HG03196 (cell line): ENCODE data around the gene ATP6V0E1.
"Not testable (repeated sequence)": the region's sequence is repeated elsewhere in the genome, so short reads cannot be mapped to it uniquely, and the experiment has no call there.

ENCODE experiments used
- ATAC-seq: cut with Tn5 transposase; IDR thresholded peaks from one replicate; pipeline ENCODE4 v1.9.1; 2021; ENCODE audit not compliant: unreplicated experiment

The ATP6V0E1 gene

GRCh38 chr5:173001229-173001841 lies 17.8 kb downstream of the ATP6V0E1 start:
- peak; percentile 84 for ATAC-seq

- ATAC-seq = no peak
Observed at GRCh38 chr5:173003360-173003759, 19.8 kb downstream of the ATP6V0E1 start.

- no peak for ATAC-seq
Observed at GRCh38 chr5:173004013-173004412, 20.4 kb downstream of the ATP6V0E1 start.

- no peak for ATAC-seq
Observed at GRCh38 chr5:173004447-173004846, 20.9 kb downstream of the ATP6V0E1 start.

GRCh38 chr5:173010021-173010420 lies 26.4 kb downstream of the ATP6V0E1 start:
- ATAC-seq = no peak

GRCh38 chr5:173010547-173011464 lies 27.2 kb downstream of the ATP6V0E1 start:
- no peak for ATAC-seq

- no peak for ATAC-seq
Observed at GRCh38 chr5:173011566-173011965, 28.0 kb downstream of the ATP6V0E1 start.

- ATAC-seq = no peak
Observed at GRCh38 chr5:173012882-173013281, 29.3 kb downstream of the ATP6V0E1 start.

GRCh38 chr5:173014671-173015070 lies 31.1 kb downstream of the ATP6V0E1 start:
- no peak for ATAC-seq

GRCh38 chr5:173015192-173015591 lies 31.6 kb downstream of the ATP6V0E1 start:
- no peak for ATAC-seq

GRCh38 chr5:173015598-173016455 lies 32.3 kb downstream of the ATP6V0E1 start:
- ATAC-seq = no peak

GRCh38 chr5:173016598-173017046 lies 33.1 kb downstream of the ATP6V0E1 start:
- ATAC-seq = no peak

- not testable (repeated sequence) for ATAC-seq
Observed at GRCh38 chr5:173017087-173017486, 33.5 kb downstream of the ATP6V0E1 start.

- no peak for ATAC-seq
Observed at GRCh38 chr5:173018358-173018757, 34.8 kb downstream of the ATP6V0E1 start.

GRCh38 chr5:173020154-173020581 lies 36.6 kb downstream of the ATP6V0E1 start:
- no peak for ATAC-seq

GRCh38 chr5:173020643-173021042 lies 37.1 kb downstream of the ATP6V0E1 start:
- ATAC-seq = no peak

- ATAC-seq = no peak
Observed at GRCh38 chr5:173025651-173026050, 42.1 kb downstream of the ATP6V0E1 start.

GRCh38 chr5:173027905-173028304 lies 44.3 kb downstream of the ATP6V0E1 start:
- ATAC-seq = no peak

GRCh38 chr5:173028811-173029327 lies 45.3 kb downstream of the ATP6V0E1 start:
- ATAC-seq = no peak

- no peak for ATAC-seq
Observed at GRCh38 chr5:173029499-173029921, 45.9 kb downstream of the ATP6V0E1 start.

- not testable (repeated sequence) for ATAC-seq
Observed at GRCh38 chr5:173032096-173032495, 48.5 kb downstream of the ATP6V0E1 start.
